Activated naive CD8-positive, alpha-beta T cell treated with anti-CD3 and anti-CD28 coated beads, Interleukin-2, amount 50 U/mL, for 24 hours (primary cell): ENCODE results near the gene TMEM184C.

ENCODE experiments used
- ATAC-seq: fragments of 150-1000 bp; cut with Tn5 transposase; one replicate; pipeline ENCODE4 v1.10.0; 2021
- DNase-seq: peaks from one replicate; pipeline ENCODE4 v3.0.0; 2021
- H3K27ac Mint-ChIP-seq: one replicate; pipeline ENCODE4 v1.8.0; 2021; ENCODE audit warnings: mild to moderate bottlenecking, mixed read lengths
- H3K27me3 Mint-ChIP-seq: one replicate; pipeline ENCODE4 v1.8.0; 2021; ENCODE audit warnings: mixed read lengths
- H3K36me3 Mint-ChIP-seq: one replicate; pipeline ENCODE4 v1.8.0; 2021; ENCODE audit warnings: low read depth, mixed read lengths
- H3K4me1 Mint-ChIP-seq: one replicate; pipeline ENCODE4 v1.8.0; 2021; ENCODE audit warnings: mixed read lengths
- H3K4me3 Mint-ChIP-seq: one replicate; pipeline ENCODE4 v1.8.0; 2021; ENCODE audit warnings: mild to moderate bottlenecking, moderate library complexity, mixed read lengths
- H3K9me3 Mint-ChIP-seq: one replicate; pipeline ENCODE4 v1.8.0; 2021; ENCODE audit warnings: mixed read lengths

Gene TMEM184C

DNA sequence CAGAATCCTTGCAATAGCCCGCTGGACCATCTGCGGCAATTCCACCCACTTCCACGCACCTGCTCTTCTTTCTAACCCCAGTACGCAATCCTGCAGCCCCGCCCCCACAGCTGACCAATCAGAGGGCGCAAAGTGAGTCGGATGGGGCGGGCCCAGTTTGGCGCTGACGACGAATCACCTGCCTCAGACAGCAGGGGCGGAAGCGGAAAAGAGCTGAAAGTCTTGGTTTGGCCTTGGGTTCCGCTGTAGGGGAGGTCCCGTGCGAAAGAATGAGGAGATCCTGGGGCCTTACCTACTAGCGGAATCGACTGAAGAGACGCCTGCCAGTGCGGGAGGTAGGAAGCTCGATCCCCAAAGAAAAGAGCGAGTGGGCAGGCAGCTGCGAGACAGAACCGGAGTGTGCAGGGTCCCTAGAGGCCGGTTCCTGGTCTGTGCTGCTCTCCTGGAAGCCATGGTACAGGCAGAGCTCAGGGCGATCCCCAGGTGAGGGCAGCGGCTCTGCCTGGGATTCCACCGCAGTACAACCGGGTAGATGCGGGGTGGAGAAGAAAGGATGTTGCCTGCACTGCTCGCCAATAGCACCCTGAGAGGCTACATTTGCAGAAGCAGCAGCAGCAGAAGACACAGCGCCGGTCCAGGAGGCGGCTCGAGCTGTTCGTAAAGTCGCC is at the start of gene TMEM184C:
TSS of gene TMEM184C (plus strand) at position 225 of the 668 bp plus-strand sequence. CDS start 560 bp downstream, outside the sequence.
- DNase-seq, result peak; percentile 99
- Mint-ChIP-seq H3K4me3 (peak within 1 kb of the TSS; percentile 94), H3K36me3 (peaks cover 16% of the 10 kb centered on the region), H3K27me3 (peaks cover 7% of the 10 kb centered on the region), H3K4me1 (peaks cover 32% of the 10 kb centered on the region), H3K27ac (peak within 1 kb of the TSS; percentile 93), H3K9me3 (no peaks in the 10 kb centered on the region)
- ATAC-seq, result peak; percentile 99

DNA sequence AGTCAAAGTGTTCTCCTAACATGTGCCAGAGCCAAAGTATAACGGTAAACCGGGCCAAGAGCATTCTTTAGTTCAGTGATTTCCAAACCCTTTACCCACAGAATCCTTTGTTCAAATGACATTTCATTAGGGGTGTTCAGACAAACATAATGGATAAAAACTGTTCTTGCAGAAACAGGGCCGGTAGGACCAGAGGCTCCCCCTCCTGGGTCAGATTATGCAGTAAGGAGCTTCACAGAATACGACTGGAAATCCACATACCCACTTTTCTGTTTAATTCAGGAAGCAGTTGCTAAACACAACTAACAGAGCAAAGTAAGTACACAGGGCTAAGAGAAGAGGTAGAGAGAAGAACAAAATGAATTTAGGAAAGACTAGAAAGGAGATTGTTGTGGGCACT is 46.6 kb upstream of the TMEM184C start:
- Mint-ChIP-seq H3K27me3 (peaks cover 5% of the 10 kb centered on the region), H3K9me3 (no peaks in the 10 kb centered on the region), H3K4me1 (no peaks in the 10 kb centered on the region), H3K27ac (no peak overlapping the region), H3K36me3 (no peaks in the 10 kb centered on the region), H3K4me3 (no peak overlapping the region)
- DNase-seq (no peak), ATAC-seq (no peak)

DNA sequence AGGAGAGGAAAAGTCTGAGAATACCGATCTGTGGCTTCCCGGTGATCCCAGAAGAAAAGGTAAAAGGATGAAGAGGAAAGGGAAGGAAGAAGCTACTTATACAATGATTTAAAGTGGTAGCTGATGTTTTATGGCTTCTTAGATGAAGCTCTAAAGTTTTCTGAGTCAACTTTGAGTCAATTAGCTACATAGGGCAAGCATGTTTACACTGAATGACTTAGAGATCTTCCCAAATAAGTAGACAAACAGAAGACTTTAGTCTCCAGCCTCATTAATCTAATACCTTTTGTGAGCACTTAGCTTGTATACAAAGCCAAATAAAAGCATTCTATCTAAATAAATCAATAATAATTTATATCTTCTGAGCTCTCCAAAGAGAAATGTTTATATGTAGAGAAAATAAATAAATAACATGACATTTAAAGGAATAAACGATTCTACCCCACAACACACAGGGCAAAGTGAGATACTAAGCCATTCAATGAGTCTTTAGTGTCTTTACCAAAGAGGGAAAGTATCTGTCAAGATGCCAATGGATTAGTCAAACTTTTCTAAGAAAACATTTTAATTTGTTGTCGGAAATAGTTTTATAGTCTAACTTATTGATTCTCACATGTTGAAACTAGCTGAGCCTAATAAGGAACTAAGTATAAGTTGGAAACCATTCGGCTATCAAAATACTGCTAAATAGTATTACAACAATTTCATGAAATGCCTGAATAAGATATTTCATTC is 46.0 kb upstream of the TMEM184C start:
- DNase-seq (no peak), ATAC-seq (no peak)
- Mint-ChIP-seq H3K27me3 (peaks cover 5% of the 10 kb centered on the region), H3K36me3 (no peaks in the 10 kb centered on the region), H3K4me1 (no peaks in the 10 kb centered on the region), H3K9me3 (no peaks in the 10 kb centered on the region), H3K27ac (no peak overlapping the region), H3K4me3 (no peak overlapping the region)

DNA sequence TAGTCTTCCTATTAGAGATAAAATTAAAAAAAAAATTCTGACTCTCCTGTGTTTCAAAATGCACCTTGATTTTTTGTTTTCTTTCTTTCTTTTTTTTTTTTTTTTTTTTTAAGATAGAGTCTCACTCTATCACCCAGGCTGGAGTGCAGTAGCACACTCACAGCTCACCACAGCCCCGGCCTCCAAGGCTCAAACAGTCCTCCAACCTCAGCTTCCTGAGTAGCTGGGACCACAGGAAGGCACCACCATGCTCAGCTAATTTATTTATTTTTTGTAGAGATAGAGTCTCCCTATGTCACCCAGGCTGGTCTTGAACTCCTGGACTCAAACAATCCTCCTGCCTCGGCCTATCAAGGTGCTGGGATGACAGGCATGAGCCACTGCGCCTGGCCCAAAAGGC is 41.1 kb upstream of the TMEM184C start:
- DNase-seq, result no peak
- peaks cover 7% of the 10 kb centered on the region for H3K27me3 Mint-ChIP-seq
- ATAC-seq, result no peak
- no peak overlapping the region for H3K27ac Mint-ChIP-seq
- no peak overlapping the region for H3K4me3 Mint-ChIP-seq
- H3K9me3 Mint-ChIP-seq, result no peaks in the 10 kb centered on the region
- H3K4me1 Mint-ChIP-seq, result no peaks in the 10 kb centered on the region
- no peaks in the 10 kb centered on the region for H3K36me3 Mint-ChIP-seq

DNA sequence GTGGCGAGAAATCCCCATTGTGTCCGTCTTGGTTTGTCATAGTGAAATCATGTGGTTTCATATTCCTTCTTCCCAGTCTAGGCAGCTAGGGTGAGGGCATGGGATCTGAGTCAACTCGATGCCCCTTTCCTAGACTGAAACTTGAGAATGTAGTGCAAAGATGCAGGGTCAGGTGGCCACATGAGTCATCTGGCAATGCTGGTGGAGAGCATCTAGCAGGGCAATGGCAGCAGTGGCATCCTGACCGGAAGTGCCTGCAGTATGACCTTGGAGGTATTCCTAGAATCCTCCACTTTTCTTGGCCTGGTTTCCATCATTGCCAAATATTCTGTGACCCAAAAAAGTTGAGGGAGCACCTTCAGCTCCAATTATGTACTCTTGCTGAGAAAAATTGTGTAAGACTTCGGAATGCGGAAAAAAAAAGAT is 39.1 kb upstream of the TMEM184C start:
- no peaks in the 10 kb centered on the region for H3K36me3 Mint-ChIP-seq
- DNase-seq (no peak), ATAC-seq (no peak)
- no peak overlapping the region for H3K27ac Mint-ChIP-seq
- no peaks in the 10 kb centered on the region for H3K4me1 Mint-ChIP-seq
- H3K27me3 Mint-ChIP-seq, result peaks cover 5% of the 10 kb centered on the region
- H3K4me3 Mint-ChIP-seq, result no peak overlapping the region
- H3K9me3 Mint-ChIP-seq, result no peaks in the 10 kb centered on the region

DNA sequence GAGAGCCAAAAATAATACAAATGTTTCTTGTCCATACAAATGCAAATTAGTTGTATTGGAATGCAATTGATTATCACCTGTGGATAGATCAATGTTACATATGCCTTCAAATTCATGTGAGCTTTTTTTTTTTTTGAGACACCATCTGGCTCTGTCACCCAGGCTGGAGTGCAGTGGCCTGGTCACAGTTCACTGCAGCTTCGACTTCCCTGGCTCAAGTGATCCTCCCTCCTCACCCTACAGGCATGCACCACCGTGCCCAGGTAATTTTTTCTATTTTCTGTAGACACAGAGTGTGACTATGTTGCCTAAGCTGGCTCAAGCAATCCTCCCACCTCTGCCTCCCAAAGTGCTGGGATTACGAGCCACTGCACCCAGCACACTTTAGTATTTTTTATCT is 38.6 kb upstream of the TMEM184C start:
- no peaks in the 10 kb centered on the region for H3K36me3 Mint-ChIP-seq
- ATAC-seq, result no peak
- H3K4me1 Mint-ChIP-seq, result no peaks in the 10 kb centered on the region

DNA sequence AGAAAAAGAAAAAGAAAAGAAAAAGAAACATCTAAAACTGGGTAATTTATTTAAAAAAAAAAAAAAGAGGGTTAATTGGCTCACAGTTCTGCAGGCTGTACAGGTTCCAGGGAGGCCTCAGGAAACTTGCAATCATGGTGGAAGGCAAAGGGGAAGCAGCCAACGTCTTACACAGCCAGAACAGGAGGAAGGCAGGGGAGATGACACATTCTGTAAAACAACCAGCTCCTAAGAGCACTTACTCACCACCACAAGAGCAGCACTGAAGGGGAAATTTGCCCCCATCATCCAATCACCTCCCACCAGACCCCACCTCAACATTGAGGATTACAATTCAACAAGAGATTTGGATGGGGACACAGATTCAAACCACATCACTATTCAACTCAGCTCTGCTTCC is 36.8 kb upstream of the TMEM184C start:
- DNase-seq (no peak), ATAC-seq (no peak)
- Mint-ChIP-seq H3K27ac (no peak overlapping the region), H3K36me3 (no peaks in the 10 kb centered on the region), H3K9me3 (peaks cover 5% of the 10 kb centered on the region), H3K27me3 (peaks cover 5% of the 10 kb centered on the region), H3K4me1 (no peaks in the 10 kb centered on the region), H3K4me3 (no peak overlapping the region)

More for the DNA sequence above, 38.6 kb upstream of the TMEM184C start:
- Mint-ChIP-seq H3K27me3 (peaks cover 5% of the 10 kb centered on the region), H3K4me3 (no peak overlapping the region), H3K27ac (no peak overlapping the region), H3K9me3 (no peaks in the 10 kb centered on the region)
- DNase-seq, result no peak

DNA sequence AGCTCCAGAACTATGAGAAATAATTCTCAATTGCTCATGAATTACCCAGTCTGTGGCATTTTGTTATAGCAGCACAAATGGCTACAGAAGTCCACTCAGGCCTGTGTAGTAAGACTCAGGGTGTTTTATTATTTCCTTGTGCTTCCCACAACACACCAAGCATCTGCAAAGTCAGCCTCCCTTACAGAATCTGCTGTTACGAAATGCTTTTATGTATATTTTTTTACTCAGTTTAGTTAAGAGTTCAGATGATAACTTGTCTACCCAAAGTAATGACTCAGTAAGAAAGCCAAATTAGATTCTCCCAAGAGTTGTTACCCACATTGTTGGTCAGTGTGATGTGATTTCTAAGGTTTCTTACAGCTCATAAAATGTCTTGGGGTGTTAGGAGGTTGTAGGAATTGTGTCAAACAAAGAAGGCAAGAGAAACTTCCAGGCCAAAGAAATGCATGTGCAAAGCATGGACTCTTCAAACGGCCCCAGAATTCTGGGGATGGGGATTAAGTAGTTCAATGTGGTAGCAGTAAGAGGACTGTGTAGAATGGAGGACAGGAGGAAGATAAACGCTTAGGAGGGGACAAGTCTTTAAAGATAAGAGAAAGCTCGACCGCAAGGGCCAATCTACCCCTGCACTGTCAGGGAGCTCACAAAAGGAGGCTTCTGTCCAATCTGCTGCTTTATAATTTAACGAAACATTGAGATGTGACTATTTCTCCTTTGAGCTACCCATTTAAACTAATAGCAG is 35.4 kb upstream of the TMEM184C start:
- H3K27me3 Mint-ChIP-seq, result peaks cover 7% of the 10 kb centered on the region

DNA sequence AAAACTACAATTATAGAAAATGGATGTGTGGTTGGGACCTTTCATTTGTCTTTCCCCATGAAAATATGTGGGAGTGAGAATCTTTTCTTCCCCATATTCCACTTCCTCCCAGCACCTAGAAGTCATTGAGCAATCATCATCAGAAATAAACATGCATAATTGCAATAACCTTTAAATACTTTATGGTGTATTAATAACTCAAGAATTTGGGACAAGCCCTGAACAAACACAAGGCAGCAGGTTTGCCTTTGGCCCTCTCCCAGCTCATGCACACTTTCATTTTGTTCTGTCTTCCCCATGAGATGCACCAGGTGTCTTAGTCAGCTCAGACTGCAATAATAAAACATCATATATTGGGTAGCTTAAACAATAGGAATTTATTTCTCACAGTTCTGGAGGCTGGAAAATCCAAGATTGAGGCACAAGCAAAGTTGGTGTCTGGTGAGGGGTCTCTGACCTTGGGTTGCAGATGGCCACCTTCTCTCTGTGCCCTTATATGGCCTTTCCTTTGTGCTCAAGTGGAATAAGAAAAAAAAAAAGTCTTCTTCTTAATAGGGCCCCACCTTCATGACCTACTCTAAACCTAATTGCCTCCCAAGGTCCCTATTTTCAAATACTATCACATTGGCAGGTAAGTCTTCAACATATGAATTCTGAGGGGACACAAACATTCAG is 34.7 kb upstream of the TMEM184C start:
- H3K36me3 Mint-ChIP-seq, result no peaks in the 10 kb centered on the region
- peaks cover 5% of the 10 kb centered on the region for H3K9me3 Mint-ChIP-seq
- peaks cover 7% of the 10 kb centered on the region for H3K27me3 Mint-ChIP-seq
- ATAC-seq (no peak), DNase-seq (no peak)
- no peak overlapping the region for H3K4me3 Mint-ChIP-seq
- no peaks in the 10 kb centered on the region for H3K4me1 Mint-ChIP-seq
- no peak overlapping the region for H3K27ac Mint-ChIP-seq

More for the DNA sequence above, 35.4 kb upstream of the TMEM184C start:
- Mint-ChIP-seq H3K9me3 (peaks cover 5% of the 10 kb centered on the region), H3K27ac (no peak overlapping the region), H3K4me3 (no peak overlapping the region), H3K36me3 (no peaks in the 10 kb centered on the region), H3K4me1 (no peaks in the 10 kb centered on the region)
- DNase-seq, result no peak
- ATAC-seq, result no peak

DNA sequence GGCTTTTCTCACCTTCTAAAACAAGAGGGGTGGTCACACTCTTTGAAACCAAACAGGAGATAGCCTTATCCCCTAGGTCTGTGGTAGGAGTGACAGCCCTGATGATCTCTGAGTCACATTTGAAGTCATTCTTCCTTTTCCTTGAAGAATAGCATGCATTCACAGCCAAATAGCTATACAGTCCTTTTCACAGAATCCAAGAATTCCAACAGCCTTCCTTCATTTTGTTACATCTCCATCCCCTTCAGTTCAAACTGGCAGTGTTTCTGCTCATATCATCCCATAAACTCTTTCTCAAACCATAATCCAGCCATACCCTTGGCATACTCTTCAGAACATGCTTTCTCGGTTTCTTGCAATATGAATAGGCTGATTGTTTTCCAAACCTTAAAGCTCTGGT is 33.3 kb upstream of the TMEM184C start:
- ATAC-seq (no peak), DNase-seq (no peak)
- peaks cover 7% of the 10 kb centered on the region for H3K27me3 Mint-ChIP-seq

DNA sequence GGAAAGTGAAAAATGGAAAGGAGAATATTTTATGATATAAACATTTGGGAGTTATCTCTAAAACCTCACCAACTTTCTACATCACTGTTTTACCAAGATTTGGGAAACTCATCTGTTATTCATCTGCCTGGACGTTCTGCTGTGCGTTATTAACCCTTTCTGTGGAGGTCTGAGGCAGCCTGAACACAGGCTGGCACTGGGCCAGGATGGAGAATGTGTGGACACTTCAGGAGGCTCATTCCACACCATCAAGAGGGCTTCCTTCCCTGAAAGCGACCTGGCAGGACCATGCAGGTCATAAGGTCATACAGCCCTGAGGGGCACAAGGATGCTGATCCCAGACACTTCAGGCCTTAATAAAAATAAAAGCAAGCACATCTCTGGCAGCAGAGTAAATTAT is 31.2 kb upstream of the TMEM184C start:
- DNase-seq, result no peak
- H3K27me3 Mint-ChIP-seq, result peaks cover 2% of the 10 kb centered on the region
- no peak overlapping the region for H3K27ac Mint-ChIP-seq
- peaks cover 5% of the 10 kb centered on the region for H3K9me3 Mint-ChIP-seq
- no peak overlapping the region for H3K4me3 Mint-ChIP-seq
- ATAC-seq, result no peak
- H3K36me3 Mint-ChIP-seq, result no peaks in the 10 kb centered on the region
- H3K4me1 Mint-ChIP-seq, result no peaks in the 10 kb centered on the region

More for the DNA sequence above, 33.3 kb upstream of the TMEM184C start:
- H3K36me3 Mint-ChIP-seq, result no peaks in the 10 kb centered on the region
- H3K9me3 Mint-ChIP-seq, result peaks cover 5% of the 10 kb centered on the region
- H3K4me3 Mint-ChIP-seq, result no peak overlapping the region
- no peaks in the 10 kb centered on the region for H3K4me1 Mint-ChIP-seq
- no peak overlapping the region for H3K27ac Mint-ChIP-seq

DNA sequence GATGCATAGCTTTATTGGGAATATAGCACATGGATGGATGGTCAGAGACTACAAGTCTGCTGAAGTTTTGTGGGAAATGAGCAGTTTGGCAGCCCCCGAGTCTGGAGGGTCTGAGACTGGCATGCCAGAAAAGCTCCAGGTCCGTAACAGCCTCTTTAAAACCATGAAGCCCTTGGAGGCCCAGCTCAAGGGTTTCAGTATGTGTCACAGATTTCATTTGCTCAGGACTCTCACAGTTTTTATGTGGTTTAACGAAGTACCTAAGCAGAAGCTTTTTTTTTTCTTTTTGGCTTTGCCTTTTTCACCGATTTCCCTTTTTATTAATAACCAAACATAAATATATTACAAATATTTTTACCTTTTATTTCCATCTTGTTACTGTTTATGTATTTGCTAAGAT is 30.6 kb upstream of the TMEM184C start:
- Mint-ChIP-seq H3K27ac (no peak overlapping the region), H3K27me3 (peaks cover 2% of the 10 kb centered on the region), H3K4me1 (no peaks in the 10 kb centered on the region), H3K36me3 (no peaks in the 10 kb centered on the region), H3K9me3 (peaks cover 5% of the 10 kb centered on the region), H3K4me3 (no peak overlapping the region)
- no peak for DNase-seq
- ATAC-seq, result no peak

DNA sequence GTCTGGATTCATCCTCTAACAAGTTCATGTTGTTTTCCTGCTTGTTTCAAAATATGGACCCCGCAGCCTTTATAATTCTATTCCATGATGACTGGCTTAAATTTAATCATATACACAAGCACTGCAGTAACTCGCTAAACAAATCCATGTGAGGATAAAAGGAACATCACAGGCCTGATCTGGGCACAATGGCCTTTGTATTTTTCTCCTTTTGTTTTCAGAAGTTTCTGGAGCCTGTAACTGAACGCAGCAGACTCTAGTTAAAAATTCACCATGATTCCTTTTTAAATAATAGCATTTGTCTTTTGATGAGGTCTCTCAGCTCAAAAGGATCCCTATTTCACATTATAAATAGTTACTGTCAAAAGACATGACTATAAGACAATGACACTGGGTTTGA is 30.2 kb upstream of the TMEM184C start:
- Mint-ChIP-seq H3K4me1 (no peaks in the 10 kb centered on the region), H3K9me3 (peaks cover 5% of the 10 kb centered on the region), H3K4me3 (no peak overlapping the region), H3K27me3 (peaks cover 2% of the 10 kb centered on the region), H3K27ac (no peak overlapping the region), H3K36me3 (no peaks in the 10 kb centered on the region)
- DNase-seq, result no peak
- no peak for ATAC-seq

DNA sequence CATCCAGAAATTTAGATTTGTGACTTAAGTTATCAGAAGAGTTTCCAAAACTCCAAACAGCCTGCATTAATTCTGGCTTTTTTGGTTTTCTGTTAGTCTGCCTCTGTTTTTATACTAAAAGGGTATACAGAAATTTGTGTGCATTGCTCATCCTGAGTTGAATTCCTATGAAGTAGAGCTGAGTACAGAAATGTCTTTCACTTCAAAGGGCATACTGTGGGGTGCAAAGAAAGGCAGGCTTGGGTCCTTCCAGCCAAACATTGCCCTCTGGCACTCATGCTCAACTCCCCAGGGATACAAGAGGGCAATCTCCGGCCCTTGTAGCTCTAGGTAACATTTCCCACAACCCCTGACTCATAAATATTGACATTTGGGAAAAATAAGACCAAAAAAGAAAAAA is 27.6 kb upstream of the TMEM184C start:
- H3K9me3 Mint-ChIP-seq, result peaks cover 3% of the 10 kb centered on the region
- H3K4me1 Mint-ChIP-seq, result no peaks in the 10 kb centered on the region
- peaks cover 2% of the 10 kb centered on the region for H3K27me3 Mint-ChIP-seq
- no peak overlapping the region for H3K4me3 Mint-ChIP-seq
- no peak overlapping the region for H3K27ac Mint-ChIP-seq
- ATAC-seq (no peak), DNase-seq (no peak)
- H3K36me3 Mint-ChIP-seq, result no peaks in the 10 kb centered on the region
